GM23338 (cell line): ENCODE measurements around the gene THSD4.

Experiments used
- CTCF ChIP-seq, 2 experiments: fragments of 200-600 bp in 1 of 2; sonication (generic) in 1 of 2; conservative IDR thresholded peaks; 2 replicates each; pipeline versions ENCODE4 v1.5.1 to v1.6.1; 2016 to 2017; ENCODE audit warnings: antibody characterized with exemption in 2 of 2, low read depth in 2 of 2, mild to moderate bottlenecking in 2 of 2, moderate library complexity in 1 of 2
- EZH2 ChIP-seq: fragments of 200-600 bp; sonication (generic); IDR thresholded peaks from one replicate; pipeline ENCODE4 v1.8.0; 2017; ENCODE audit warnings: antibody characterized with exemption, mild to moderate bottlenecking, low read depth; ENCODE audit not compliant: unreplicated experiment
- EZH2phosphoT487 ChIP-seq: fragments of 200-600 bp; sonication (generic); IDR thresholded peaks from one replicate; pipeline ENCODE4 v1.8.1; 2018; ENCODE audit warnings: antibody characterized with exemption; ENCODE audit not compliant: unreplicated experiment

- TF ChIP-seq CTCF (conservative IDR thresholded peaks at IDR 0.05; ENCODE audit: low read depth in 2 of 2) (no peak), EZH2 (no peak), EZH2phosphoT487 (no peak)
These were observed 4.7 kb upstream of the THSD4 start for GRCh38 chr15:71110405-71111180.
